HG03442 (cell line): ENCODE measurements around the gene CP.
"Not testable (repeated sequence)": the region's sequence is repeated elsewhere in the genome, so short reads cannot be mapped to it uniquely, and the experiment has no call there.

Source experiments
- ATAC-seq: cut with Tn5 transposase; IDR thresholded peaks from one replicate; pipeline ENCODE4 v1.9.1; 2021; ENCODE audit warnings: mild to moderate bottlenecking, moderate library complexity; ENCODE audit not compliant: unreplicated experiment

CP gene

DNA sequence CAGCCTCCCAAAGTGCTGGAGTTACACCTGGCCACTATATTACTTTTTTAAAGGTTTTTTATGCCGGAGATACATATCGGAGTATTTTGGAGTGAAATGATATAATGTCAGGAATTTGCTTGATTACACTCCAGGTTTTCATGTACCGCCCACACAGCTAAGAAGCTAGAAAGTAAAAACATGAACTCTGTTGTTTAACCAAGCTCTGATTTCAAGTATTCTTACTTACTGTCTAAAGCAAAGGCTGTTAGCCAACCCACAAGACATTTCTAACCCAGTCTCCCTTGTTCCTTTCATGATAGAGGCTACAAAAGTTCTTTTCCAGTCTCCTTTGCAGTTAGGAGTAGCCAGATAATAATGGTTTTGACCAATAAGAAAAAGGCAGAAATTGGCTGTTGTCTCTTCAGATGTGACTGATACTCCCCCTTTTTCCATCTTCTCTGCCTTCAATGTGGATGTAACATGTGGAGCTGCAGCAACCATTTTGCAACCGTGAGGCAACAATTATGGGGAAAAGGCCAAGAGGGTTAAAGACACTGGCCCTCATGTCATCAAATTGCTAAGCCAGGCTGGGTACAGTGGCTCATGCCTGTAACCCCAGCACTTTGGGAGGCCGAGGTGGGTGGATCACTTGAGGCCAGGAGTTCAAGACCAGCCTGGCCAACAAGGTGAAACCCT is 6.1 kb upstream of the CP start:
- ATAC-seq = no peak

GRCh38 chr3:149226776-149227175 is 5.1 kb upstream of the CP start:
- no peak for ATAC-seq

DNA sequence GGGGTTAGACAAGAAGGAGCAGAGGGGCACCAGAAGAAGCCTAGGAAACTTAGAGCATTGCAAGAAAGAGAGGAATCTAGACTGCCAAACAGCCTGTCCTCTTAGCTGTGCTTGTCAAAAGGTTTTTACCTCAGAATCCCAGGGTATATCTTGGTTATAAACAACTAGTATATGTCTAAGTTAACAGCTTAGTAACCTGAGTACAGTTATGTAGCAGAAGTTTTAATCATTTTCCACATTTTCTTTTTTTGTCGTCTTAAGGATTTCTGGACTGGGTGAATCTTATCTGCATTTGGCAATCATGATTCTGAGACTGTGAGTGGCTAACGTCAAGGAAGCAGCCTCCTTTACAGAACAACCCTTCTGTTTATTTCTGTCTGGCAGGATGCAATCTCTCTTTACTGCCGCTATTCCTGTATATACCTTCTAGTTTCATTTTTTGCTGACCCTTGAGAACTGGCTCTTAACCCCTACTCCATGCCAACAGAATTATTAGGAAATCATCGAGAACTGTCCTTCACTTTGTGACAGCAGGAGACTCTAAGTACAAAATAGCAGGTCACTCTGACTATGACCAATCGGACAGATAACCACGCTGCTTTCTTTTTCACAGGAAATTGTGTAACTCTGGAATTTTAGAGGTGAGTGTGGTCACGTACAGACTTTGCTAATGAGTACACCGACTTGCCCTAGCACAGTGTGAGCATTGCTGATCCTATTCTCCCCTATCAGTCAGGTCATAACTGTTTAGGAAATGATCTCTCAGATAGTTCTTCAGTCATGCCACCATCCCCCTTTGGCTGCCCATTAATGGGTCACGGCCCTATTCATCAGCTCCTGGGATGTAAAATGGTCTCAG is 3.3 kb upstream of the CP start:
- ATAC-seq = peak; percentile 97

- ATAC-seq = no peak
These were observed 1.8 kb upstream of the CP start for GRCh38 chr3:149223461-149223820.

- not testable (repeated sequence) for ATAC-seq
These were observed 2.1 kb downstream of the CP start for GRCh38 chr3:149219380-149220121.

- ATAC-seq = no peak
These were observed 4.3 kb downstream of the CP start for GRCh38 chr3:149217347-149217746.

GRCh38 chr3:149216193-149216869 is 5.3 kb downstream of the CP start:
- no peak for ATAC-seq

GRCh38 chr3:149215515-149215914 is 6.1 kb downstream of the CP start:
- no peak for ATAC-seq

DNA sequence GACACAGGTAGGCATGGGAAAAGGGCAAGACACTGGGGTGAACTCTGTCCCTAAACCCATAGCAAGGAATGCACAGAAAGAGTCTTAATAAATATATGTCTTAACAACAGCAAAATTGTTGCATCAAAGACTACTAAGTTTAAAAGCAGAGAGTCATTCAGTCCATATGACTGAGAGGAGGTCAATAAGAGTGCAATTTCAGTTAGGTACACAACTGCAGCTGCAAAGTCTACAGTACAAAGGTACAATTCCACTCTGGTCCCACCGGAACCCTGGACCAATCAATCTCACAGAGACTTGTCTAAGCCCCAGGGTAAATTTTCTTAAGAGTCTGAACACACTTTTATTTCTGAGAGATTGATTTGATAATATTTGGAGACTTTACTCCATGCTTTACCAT is 6.9 kb downstream of the CP start:
- ATAC-seq = no peak

GRCh38 chr3:149212386-149212785 is 9.2 kb downstream of the CP start:
- no peak for ATAC-seq

DNA sequence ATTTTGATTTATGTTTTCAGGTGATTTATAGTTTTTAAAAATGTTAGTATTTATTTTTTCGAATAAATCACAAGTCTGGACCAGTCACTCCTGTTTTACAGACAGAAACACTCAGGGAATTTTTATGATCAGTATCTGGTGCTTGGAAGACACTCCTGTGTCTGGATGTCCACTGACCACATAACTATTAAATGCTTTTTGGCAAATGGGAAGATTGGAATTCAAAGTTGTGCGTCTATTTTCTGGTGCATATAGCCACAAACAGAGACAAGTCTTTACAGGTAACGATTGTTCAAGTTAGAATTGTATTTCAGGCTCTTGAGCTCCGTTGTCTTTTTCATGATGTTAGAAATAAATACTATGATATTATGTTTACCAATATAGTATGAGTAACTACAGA is 12.2 kb downstream of the CP start:
- ATAC-seq = no peak

- no peak for ATAC-seq
These were observed 14.2 kb downstream of the CP start for GRCh38 chr3:149207475-149207874.

- ATAC-seq = no peak
These were observed 17.1 kb downstream of the CP start for GRCh38 chr3:149204390-149204991.

DNA sequence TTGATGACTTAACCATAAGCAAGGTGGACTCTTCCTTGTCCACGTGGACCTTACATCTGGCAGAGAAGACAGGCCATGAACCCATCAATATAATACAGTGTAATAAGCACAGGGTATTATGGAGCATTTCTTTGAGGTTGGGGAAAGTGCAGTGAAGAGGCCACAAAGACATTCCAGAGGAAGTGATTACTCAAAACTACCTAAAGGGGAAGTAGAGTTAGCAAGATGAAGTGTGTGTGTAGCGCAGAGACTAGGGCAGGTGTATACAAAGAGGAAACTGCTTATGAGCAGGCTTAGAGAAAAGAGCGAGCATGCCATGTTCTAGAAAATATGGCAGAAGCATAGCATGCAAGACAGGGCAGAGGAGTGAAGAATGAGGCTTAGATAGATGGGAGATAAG is 17.9 kb downstream of the CP start:
- ATAC-seq = peak; percentile 99

DNA sequence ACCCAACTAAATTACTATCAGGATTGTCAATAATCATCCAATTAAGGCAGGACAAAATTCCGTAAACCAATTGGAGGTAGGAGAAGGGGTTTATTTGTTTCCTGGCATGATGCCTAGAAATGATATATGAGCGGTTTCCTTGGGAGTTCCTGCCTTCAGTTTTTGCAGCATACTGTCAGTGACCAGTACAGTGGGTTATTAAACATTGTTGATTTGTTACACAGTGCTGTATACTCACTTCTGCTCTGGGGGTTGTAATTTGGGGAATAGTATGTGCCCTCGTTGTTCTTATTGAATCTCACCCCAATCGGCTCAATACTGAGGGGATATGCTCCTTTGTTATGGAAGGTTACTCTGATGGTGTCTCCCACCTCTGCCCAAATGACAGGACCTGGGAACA is 22.2 kb downstream of the CP start:
- no peak for ATAC-seq

- no peak for ATAC-seq
These were observed 23.0 kb downstream of the CP start for GRCh38 chr3:149198611-149199010.

DNA sequence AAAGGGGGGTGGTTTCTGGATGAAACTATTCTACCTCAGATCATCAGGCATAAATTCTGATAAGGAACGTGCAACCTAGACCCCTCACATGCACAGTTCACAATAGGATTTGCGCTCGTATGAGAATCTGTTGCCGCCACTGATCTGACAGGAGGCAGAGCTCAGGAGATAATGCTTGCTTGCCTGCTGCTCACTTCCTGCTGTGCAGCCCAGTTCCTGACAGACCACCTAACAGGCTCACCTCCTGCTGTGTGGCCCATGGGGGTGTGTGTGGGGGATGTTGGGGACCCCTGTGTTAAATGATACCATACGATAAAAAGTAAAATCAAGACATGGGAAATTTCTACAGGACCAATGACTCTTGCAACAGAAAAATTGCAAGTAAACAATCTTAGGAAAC is 24.0 kb downstream of the CP start:
- ATAC-seq = no peak

DNA sequence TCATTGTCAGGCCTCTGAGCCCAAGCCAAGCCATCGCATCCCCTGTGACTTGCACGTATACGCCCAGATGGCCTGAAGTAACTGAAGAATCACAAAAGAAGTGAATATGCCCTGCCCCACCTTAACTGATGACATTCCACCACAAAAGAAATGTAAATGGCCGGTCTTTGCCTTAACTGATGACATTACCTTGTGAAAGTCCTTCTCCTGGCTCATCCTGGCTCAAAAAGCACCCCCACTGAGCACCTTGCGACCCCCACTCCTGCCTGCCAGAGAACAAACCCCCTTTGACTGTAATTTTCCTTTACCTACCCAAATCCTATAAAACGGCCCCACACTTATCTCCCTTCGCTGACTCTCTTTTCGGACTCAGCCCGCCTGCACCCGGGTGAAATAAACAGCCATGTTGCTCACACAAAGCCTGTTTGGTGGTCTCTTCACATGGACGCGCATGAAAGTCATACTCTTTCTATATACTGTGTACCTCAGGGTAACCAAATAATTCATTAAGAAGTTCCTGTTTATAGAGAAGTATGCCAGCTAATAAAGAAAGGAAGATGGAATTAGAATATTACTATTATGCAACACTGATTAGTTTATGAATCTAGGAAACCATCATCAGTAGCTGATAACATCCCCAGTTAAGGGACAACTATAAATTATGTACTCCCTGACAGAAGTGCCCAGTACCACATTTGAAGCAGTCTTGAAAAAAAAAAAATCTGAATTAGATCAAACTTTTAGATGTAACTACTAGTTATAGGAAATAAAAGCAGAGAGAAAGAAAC is 24.6 kb downstream of the CP start:
- not testable (repeated sequence) for ATAC-seq

DNA sequence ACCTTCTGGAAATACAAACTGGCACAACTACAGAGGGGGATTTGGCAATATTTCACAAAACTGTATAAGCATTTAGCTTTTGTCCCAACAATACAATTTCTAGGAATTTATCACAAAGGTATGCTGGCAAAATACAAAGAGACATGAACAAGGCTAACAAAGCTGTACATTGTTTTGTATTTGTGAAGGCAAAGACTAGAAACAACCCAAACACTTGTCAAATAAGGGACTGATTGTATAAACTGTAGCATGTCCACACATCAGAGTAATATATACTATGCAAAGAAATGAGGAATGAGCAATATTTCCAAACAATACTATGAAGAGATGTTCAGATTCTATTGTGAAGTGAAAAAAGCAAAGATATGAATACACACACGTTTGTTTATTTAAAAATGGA is 26.4 kb downstream of the CP start:
- ATAC-seq = no peak

DNA sequence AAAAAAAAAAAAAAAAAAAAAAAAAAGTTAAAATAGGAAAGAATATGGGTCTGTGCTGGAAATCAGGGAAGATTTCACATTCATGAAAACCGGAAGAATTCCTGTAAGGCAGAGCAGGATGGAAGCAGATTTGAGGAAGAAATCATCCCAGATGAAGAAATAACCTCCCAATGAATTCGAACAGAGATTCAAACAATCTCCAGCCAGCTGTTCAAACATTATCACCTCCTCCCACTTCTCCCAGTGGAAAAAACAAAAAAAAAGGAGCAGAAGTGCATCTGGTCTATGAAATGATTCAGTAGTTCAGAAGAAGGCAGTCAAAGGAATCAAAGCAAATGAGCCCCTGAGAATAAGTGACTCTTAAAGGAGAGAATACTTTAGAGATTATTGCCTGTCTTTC is 33.1 kb downstream of the CP start:
- no peak for ATAC-seq
